Stimulated activated naive CD4-positive, alpha-beta T cell treated with Interleukin-2 at 50 U/mL for 16 hours (primary cell): ENCODE measurements around the gene STEAP3.

Experiments
- DNase-seq: peaks from one replicate; lab custom pipeline; 2025; lab: John Stamatoyannopoulos, UW

STEAP3 gene

GRCh38 chr2:119225105-119225865 is 1.7 kb downstream of the STEAP3 start:
- DNase-seq = no peak

- no peak for DNase-seq
These were observed 2.3 kb downstream of the STEAP3 start for GRCh38 chr2:119225926-119226325.

GRCh38 chr2:119227346-119227745 is 3.7 kb downstream of the STEAP3 start:
- no peak for DNase-seq

- DNase-seq = no peak
These were observed 4.5 kb downstream of the STEAP3 start for GRCh38 chr2:119228136-119228535.

GRCh38 chr2:119228964-119229363 is 5.3 kb downstream of the STEAP3 start:
- no peak for DNase-seq

GRCh38 chr2:119229716-119230115 is 6.1 kb downstream of the STEAP3 start:
- DNase-seq = no peak

GRCh38 chr2:119230219-119231185 is 6.9 kb downstream of the STEAP3 start:
- no peak for DNase-seq

- DNase-seq = no peak
These were observed 8.5 kb downstream of the STEAP3 start for GRCh38 chr2:119231975-119232665.

- DNase-seq = no peak
These were observed 9.0 kb downstream of the STEAP3 start for GRCh38 chr2:119232666-119232993.

GRCh38 chr2:119233326-119234020 is 9.8 kb downstream of the STEAP3 start:
- DNase-seq = no peak

- no peak for DNase-seq
These were observed 10.7 kb downstream of the STEAP3 start for GRCh38 chr2:119234021-119235019.

GRCh38 chr2:119236796-119237195 is 13.2 kb downstream of the STEAP3 start:
- no peak for DNase-seq

GRCh38 chr2:119240311-119241204 is 16.9 kb downstream of the STEAP3 start:
- DNase-seq = no peak

- no peak for DNase-seq
These were observed 17.5 kb downstream of the STEAP3 start for GRCh38 chr2:119241205-119241532.

- no peak for DNase-seq
These were observed 18.9 kb downstream of the STEAP3 start for GRCh38 chr2:119242276-119243119.

GRCh38 chr2:119243621-119244020 is 20.0 kb downstream of the STEAP3 start:
- no peak for DNase-seq

GRCh38 chr2:119245076-119245840 is 21.6 kb downstream of the STEAP3 start:
- DNase-seq = no peak

- no peak for DNase-seq
These were observed 22.2 kb downstream of the STEAP3 start for GRCh38 chr2:119245841-119246230.
